NCI-H2107 (cell line): ENCODE results near the gene MYL7.
"Not testable (repeated sequence)": the region's sequence is repeated elsewhere in the genome, so short reads cannot be mapped to it uniquely, and the experiment has no call there.

Experiments
- DNase-seq: peaks from one replicate; lab custom pipeline; 2025; lab: John Stamatoyannopoulos, UW

Gene MYL7

GRCh38 chr7:44131173-44132029 is 9.7 kb downstream of the MYL7 start:
- DNase-seq, result no peak

GRCh38 chr7:44128721-44129582 is 12.2 kb downstream of the MYL7 start:
- DNase-seq, result no peak

GRCh38 chr7:44127161-44127560 is 14.0 kb downstream of the MYL7 start:
- DNase-seq, result no peak

- DNase-seq, result not testable (repeated sequence)
Measured at GRCh38 chr7:44126574-44126973, 14.6 kb downstream of the MYL7 start.

GRCh38 chr7:44124822-44125202 is 16.3 kb downstream of the MYL7 start:
- no peak for DNase-seq

- DNase-seq, result peak; percentile 95
Measured at GRCh38 chr7:44123190-44124003, 17.7 kb downstream of the MYL7 start, which contains the start of gene POLD2. Gene POLD2, minus strand, starts transcription at chr7:44123548. Its CDS starts 1,495 bp downstream, at chr7:44122053.

GRCh38 chr7:44122529-44122928 is 18.6 kb downstream of the MYL7 start:
- no peak for DNase-seq

- DNase-seq, result no peak
Measured at GRCh38 chr7:44121761-44122420, 19.2 kb downstream of the MYL7 start.

- DNase-seq, result no peak
Measured at GRCh38 chr7:44120395-44120794, 20.7 kb downstream of the MYL7 start.

GRCh38 chr7:44119829-44120380 is 21.2 kb downstream of the MYL7 start:
- no peak for DNase-seq

- no peak for DNase-seq
Measured at GRCh38 chr7:44117801-44118429, 23.2 kb downstream of the MYL7 start.

- DNase-seq, result no peak
Measured at GRCh38 chr7:44116789-44117666, 24.1 kb downstream of the MYL7 start.

GRCh38 chr7:44116087-44116788 is 24.9 kb downstream of the MYL7 start:
- no peak for DNase-seq

GRCh38 chr7:44114586-44115310 is 26.4 kb downstream of the MYL7 start:
- no peak for DNase-seq

GRCh38 chr7:44113764-44114354 is 27.3 kb downstream of the MYL7 start:
- no peak for DNase-seq

GRCh38 chr7:44112997-44113763 is 28.0 kb downstream of the MYL7 start:
- DNase-seq, result no peak
